Measurements from ENCODE around the gene GSTO1. TPM values are rescaled to one million over a fixed set of nuclear protein-coding genes. Genes with fewer than 3 reads are reported as not detected.

Gene GSTO1
- total and polyA plus RNA-seq, 2 donors from 2014 or later = 83.7 to 263 TPM

GRCh38 chr10:104286939-104287338 is 32.2 kb downstream of the GSTO1 start:
- no peak overlapping the region for H3K4me3 ChIP-seq (ENCODE audit: low read length in 3 of 3)
- TF ChIP-seq, protein P1, sequence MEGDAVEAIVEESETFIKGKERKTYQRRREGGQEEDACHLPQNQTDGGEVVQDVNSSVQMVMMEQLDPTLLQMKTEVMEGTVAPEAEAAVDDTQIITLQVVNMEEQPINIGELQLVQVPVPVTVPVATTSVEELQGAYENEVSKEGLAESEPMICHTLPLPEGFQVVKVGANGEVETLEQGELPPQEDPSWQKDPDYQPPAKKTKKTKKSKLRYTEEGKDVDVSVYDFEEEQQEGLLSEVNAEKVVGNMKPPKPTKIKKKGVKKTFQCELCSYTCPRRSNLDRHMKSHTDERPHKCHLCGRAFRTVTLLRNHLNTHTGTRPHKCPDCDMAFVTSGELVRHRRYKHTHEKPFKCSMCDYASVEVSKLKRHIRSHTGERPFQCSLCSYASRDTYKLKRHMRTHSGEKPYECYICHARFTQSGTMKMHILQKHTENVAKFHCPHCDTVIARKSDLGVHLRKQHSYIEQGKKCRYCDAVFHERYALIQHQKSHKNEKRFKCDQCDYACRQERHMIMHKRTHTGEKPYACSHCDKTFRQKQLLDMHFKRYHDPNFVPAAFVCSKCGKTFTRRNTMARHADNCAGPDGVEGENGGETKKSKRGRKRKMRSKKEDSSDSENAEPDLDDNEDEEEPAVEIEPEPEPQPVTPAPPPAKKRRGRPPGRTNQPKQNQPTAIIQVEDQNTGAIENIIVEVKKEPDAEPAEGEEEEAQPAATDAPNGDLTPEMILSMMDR (IDR thresholded peaks at IDR 0.05; ENCODE audit: borderline replicate concordance, extremely low read depth, insufficient read depth) = no peak
- H3K9ac ChIP-seq (ENCODE audit: low read length in 3 of 3) = no peak overlapping the region
- DNase-seq (no peak), FAIRE-seq (no peak)
- peaks cover 0 to 2% (median 0%) of the 10 kb centered on the region in 3 donors for H3K4me1 ChIP-seq (ENCODE audit: control insufficient read depth in 2 of 3, insufficient read depth in 2 of 3, low read depth in 1 of 3, low read length in 3 of 3)
- H3K9me3 ChIP-seq (ENCODE audit: control insufficient read depth in 2 of 3, insufficient read depth in 1 of 3, low read length in 3 of 3) = no peaks in the 10 kb centered on the region
- no peaks in the 10 kb centered on the region for H3K36me3 ChIP-seq (ENCODE audit: control insufficient read depth in 2 of 3, insufficient read depth in 3 of 3, low read length in 3 of 3)
- H3K27me3 ChIP-seq (ENCODE audit: control insufficient read depth, insufficient read depth, low read length) = no peaks in the 10 kb centered on the region
- intact Hi-C loops (cut with DNase I) = no loop called here
- H3K27ac ChIP-seq (ENCODE audit: low read depth in 2 of 2, low read length in 2 of 2) = no peak overlapping the region

DNA sequence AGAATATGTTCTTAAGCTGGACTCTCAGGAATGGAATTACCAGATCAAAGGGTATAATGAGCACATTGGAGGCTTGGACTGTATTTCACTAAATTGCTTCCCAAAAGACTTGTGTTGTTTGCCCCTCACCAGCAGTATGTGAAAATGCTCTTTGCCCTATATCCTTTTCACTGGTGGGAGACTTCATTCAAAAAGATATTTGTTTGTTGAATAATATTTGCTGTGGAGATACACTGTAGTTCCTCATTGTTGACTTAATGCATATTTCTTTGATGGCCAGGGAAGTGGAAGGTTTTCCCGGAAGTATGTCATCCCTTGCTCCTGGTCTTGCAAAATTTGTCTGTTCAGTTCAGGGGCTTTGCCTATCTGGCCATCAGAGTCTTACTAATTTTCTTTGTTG is 33.7 kb downstream of the GSTO1 start:
- FAIRE-seq = no peak
- TF ChIP-seq, protein P1 (IDR thresholded peaks at IDR 0.05; ENCODE audit: borderline replicate concordance, extremely low read depth, insufficient read depth) = no peak
- H3K4me1 ChIP-seq (ENCODE audit: control insufficient read depth in 2 of 3, insufficient read depth in 2 of 3, low read depth in 1 of 3, low read length in 3 of 3) = peaks cover 0 to 2% (median 0%) of the 10 kb centered on the region in 3 donors
- no peak overlapping the region for H3K4me3 ChIP-seq (ENCODE audit: low read length in 3 of 3)
- intact Hi-C loops (cut with DNase I) = no loop called here
- no peak for DNase-seq
- no peaks in the 10 kb centered on the region for H3K36me3 ChIP-seq (ENCODE audit: control insufficient read depth in 2 of 3, insufficient read depth in 3 of 3, low read length in 3 of 3)
- H3K27ac ChIP-seq (ENCODE audit: low read depth in 2 of 2, low read length in 2 of 2) = no peak overlapping the region
- H3K9me3 ChIP-seq (ENCODE audit: control insufficient read depth in 2 of 3, insufficient read depth in 1 of 3, low read length in 3 of 3) = no peaks in the 10 kb centered on the region
- H3K9ac ChIP-seq (ENCODE audit: low read length in 3 of 3) = no peak overlapping the region
- H3K27me3 ChIP-seq (ENCODE audit: control insufficient read depth, insufficient read depth, low read length) = no peaks in the 10 kb centered on the region

DNA sequence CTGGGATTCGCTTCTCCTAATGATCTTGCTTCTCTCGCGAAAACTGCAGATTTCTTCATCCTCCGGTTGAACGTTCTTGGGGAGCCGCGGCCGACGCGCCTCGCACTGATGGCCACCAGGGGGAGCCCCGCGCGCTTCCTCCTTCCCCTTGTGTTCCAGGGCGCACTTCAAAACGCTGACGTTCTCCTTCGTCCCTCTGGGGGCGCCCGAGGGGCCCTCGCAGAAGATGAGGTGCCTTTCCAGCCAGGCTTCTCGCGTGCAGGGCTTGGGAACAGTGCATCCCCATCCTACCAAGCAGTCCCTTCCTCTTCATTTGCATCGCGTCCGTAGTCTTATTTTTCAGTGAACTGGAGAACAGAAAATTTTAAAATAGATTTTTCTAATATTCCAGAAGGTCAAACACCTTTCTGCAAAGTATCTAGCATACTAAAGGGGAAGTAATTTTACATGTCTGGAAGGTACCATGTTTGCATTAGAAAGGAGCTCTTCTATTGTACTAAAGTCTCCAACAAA is 36.8 kb downstream of the GSTO1 start:
- Histone ChIP-seq H3K27ac (ENCODE audit: low read depth in 2 of 2, low read length in 2 of 2) (no peak overlapping the region), H3K9ac (ENCODE audit: low read length in 3 of 3) (peak overlapping the region in 1 of 3 donors; percentile 41), H3K36me3 (ENCODE audit: control insufficient read depth in 2 of 3, insufficient read depth in 3 of 3, low read length in 3 of 3) (no peaks in the 10 kb centered on the region), H3K4me1 (ENCODE audit: control insufficient read depth in 2 of 3, insufficient read depth in 2 of 3, low read depth in 1 of 3, low read length in 3 of 3) (peaks cover 0 to 6% (median 0%) of the 10 kb centered on the region in 3 donors), H3K4me3 (ENCODE audit: low read length in 3 of 3) (no peak overlapping the region), H3K27me3 (ENCODE audit: control insufficient read depth, insufficient read depth, low read length) (no peaks in the 10 kb centered on the region), H3K9me3 (ENCODE audit: control insufficient read depth in 2 of 3, insufficient read depth in 1 of 3, low read length in 3 of 3) (no peaks in the 10 kb centered on the region)
- TF ChIP-seq, protein P1 (IDR thresholded peaks at IDR 0.05; ENCODE audit: borderline replicate concordance, extremely low read depth, insufficient read depth) = peak; percentile 99
- DNase-seq = peak; percentile 87 to 95 (median 91)
- intact Hi-C loops (cut with DNase I) = loop anchor here (5.0 kb wide), 1 partner anchor 61 kb away; the partner anchor contains the start of gene CFAP58
- FAIRE-seq = no peak
